ENCODE data around the gene CERS6.

Gene CERS6

DNA sequence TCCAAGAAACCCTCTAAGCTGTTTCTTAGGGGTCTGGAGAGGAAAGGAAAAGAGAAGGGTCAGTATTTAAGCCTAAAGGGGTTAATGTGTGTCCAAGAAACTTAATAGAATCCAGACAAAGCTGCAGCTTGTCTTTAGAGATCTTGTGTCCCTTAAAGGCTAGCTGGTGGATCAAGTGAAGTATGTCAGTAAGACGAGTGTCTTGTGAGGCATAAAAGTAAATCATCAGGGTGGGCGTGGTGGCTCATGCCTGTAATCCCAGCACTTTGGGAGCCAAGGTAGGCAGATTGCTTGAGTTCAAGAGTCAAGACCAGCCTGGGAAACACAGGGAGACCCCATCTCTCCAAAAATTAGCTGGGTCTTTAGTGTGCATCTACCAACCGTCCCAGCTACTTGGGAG, 47.8 kb downstream of the CERS6 start:
- TF ChIP-seq, protein P1, sequence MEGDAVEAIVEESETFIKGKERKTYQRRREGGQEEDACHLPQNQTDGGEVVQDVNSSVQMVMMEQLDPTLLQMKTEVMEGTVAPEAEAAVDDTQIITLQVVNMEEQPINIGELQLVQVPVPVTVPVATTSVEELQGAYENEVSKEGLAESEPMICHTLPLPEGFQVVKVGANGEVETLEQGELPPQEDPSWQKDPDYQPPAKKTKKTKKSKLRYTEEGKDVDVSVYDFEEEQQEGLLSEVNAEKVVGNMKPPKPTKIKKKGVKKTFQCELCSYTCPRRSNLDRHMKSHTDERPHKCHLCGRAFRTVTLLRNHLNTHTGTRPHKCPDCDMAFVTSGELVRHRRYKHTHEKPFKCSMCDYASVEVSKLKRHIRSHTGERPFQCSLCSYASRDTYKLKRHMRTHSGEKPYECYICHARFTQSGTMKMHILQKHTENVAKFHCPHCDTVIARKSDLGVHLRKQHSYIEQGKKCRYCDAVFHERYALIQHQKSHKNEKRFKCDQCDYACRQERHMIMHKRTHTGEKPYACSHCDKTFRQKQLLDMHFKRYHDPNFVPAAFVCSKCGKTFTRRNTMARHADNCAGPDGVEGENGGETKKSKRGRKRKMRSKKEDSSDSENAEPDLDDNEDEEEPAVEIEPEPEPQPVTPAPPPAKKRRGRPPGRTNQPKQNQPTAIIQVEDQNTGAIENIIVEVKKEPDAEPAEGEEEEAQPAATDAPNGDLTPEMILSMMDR (IDR thresholded peaks at IDR 0.05; ENCODE audit: control insufficient read depth, insufficient read depth, low read depth, low read length, missing control alignments), result no peak
- no peak overlapping the region for H3K4me3 ChIP-seq (ENCODE audit: control insufficient read depth, low read depth, low read length)
- DNase-seq (ENCODE audit: low read depth), result no peak

DNA sequence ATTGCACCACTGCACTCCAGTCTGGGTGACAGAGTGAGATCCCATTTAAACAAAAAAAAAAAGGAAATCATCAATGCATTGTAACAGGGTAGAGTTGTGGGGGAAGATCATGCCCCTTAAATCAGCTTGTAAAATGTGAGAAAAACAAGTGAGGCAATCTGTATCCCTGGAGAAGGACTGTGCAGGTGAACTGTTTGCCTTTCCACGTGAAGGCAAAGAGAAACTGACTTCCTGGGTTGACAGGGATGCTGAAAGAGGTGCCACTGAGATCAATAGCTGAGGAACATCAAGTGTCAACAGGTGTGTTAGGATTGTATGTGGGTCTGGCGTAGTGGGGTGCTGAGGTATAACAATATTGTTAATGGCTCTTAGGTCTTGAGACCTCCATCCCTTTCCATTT, 48.3 kb downstream of the CERS6 start:
- no peak for DNase-seq (ENCODE audit: low read depth)
- TF ChIP-seq, protein P1 (IDR thresholded peaks at IDR 0.05; ENCODE audit: control insufficient read depth, insufficient read depth, low read depth, low read length, missing control alignments), result no peak
- H3K4me3 ChIP-seq (ENCODE audit: control insufficient read depth, low read depth, low read length), result no peak overlapping the region

DNA sequence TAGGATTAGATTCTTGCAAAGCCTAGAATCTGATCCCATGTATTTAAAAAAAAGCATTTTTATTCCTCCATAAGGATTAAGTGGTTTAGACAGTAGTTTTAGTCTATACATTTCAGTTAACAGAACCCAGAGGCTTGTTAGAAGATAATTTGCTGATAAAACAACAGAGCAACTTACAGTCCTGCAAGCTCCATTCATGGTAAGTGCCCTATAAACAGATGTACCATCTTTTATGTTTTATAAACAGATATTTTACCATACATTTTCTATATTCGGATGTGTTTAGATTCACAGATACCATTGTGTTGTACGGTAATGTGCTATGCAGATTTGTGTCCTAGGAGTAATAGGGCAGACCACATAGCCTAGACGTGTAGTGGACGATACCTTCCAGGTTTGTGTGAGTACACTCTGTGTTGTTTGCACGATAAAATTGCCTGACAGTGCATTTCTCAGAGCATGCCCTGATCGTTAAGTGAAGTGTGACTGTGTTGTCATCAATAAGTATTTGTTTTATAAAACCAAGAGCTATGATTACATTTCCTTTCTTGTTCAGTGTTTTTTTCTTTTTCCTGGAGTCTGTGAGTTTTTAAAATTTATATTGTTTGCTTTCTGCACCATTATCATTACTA, 54.2 kb downstream of the CERS6 start:
- DNase-seq (ENCODE audit: low read depth), result no peak
- TF ChIP-seq, protein P1 (IDR thresholded peaks at IDR 0.05; ENCODE audit: control insufficient read depth, insufficient read depth, low read depth, low read length, missing control alignments), result no peak
- no peak overlapping the region for H3K4me3 ChIP-seq (ENCODE audit: control insufficient read depth, low read depth, low read length)

DNA sequence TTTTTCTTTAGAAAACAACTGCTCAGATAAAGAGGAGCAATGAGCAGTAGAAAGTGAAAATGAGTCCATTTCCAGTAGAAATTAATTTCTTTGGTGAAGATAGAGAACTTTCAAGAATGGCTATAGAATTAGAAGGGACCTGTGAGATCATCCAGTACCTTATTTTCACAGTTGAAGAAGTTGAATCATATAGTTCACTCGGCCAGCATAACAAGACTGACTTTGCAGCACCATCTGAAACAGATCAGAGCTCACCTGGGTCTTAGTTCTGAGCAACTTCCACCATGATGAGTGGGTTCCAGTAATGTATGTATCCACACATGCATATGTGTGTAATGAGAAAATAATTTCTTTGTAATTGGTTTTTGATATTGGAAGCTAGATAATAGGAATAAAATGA, 58.6 kb downstream of the CERS6 start:
- H3K4me3 ChIP-seq (ENCODE audit: control insufficient read depth, low read depth, low read length), result no peak overlapping the region
- no peak for DNase-seq (ENCODE audit: low read depth)
- TF ChIP-seq, protein P1 (IDR thresholded peaks at IDR 0.05; ENCODE audit: control insufficient read depth, insufficient read depth, low read depth, low read length, missing control alignments), result no peak

DNA sequence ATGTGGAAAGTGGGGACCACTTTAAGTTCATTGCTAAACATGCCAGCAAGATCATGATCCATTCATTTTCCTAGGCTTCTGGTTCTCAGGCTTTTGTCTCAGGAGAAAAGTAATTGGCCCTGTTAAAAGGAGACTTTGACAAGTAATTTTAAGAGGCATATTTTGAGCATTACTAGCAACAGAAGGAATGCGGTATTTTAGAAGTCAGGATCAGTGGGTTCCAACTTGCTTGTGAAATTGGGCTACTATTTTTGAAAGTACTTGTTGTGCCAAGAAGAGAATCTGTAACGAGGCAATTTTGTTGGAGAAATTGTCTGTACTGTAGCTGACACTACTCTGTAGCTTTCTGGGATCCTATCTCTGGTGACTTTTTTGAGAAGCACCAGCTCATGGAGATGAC, 59.4 kb downstream of the CERS6 start:
- H3K4me3 ChIP-seq (ENCODE audit: control insufficient read depth, low read depth, low read length), result no peak overlapping the region
- TF ChIP-seq, protein P1 (IDR thresholded peaks at IDR 0.05; ENCODE audit: control insufficient read depth, insufficient read depth, low read depth, low read length, missing control alignments), result no peak
- DNase-seq (ENCODE audit: low read depth), result peak; percentile 87

DNA sequence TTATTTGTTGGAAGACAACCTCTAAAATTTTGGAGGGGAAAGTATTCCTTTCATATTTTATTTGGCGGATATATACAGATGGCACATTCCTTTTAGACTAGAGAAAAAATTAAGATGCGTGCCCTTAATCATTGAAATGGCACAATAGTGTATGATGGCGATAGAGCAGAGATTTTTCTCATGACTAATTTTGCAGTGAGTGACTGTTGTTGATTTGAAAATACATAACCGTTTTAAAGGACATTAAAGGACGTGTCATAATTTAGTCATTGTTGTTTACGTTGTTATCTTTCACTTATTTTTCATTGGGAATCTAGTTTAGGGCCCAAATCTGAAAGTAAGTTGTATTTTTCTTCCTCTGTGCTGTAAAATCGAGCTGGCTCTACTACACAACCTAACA, 61.7 kb downstream of the CERS6 start:
- TF ChIP-seq, protein P1 (IDR thresholded peaks at IDR 0.05; ENCODE audit: control insufficient read depth, insufficient read depth, low read depth, low read length, missing control alignments), result no peak
- H3K4me3 ChIP-seq (ENCODE audit: control insufficient read depth, low read depth, low read length), result no peak overlapping the region
- DNase-seq (ENCODE audit: low read depth), result no peak
